Measurements from ENCODE around the gene MUC5AC.
"Not testable (repeated sequence)": the region's sequence is repeated elsewhere in the genome, so short reads cannot be mapped to it uniquely, and the experiment has no call there.

Gene MUC5AC

DNA sequence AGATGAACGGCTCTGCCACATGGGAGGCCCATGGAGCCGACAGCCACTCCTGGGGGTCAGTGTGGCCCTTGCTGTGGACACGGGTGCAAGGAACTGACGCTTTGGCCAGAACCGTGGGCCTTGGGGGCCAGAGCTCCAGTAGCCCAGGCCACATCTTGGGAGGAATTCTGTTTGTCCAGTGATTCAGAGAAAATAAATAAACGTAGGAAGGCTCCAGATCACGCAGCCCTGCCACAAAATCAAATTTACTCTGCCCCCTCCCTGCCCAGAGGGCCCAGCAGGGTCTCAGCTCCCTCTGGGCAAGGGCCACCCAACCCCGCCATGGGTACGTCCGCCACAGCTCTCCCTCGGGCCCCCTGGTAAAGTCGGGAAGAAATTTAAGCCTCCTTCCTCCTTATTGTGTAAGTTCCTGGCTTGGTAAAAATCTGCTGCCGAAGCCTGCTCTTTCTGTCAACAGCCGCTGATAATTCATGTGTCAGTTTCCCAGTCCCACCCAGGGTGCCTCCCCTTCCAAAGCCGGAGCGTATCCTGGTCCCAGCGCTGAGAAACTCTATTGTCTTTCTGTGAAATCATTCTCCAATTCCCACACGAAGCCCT lies 6.9 kb upstream of the MUC5AC start:
- FAIRE-seq, result no peak

DNA sequence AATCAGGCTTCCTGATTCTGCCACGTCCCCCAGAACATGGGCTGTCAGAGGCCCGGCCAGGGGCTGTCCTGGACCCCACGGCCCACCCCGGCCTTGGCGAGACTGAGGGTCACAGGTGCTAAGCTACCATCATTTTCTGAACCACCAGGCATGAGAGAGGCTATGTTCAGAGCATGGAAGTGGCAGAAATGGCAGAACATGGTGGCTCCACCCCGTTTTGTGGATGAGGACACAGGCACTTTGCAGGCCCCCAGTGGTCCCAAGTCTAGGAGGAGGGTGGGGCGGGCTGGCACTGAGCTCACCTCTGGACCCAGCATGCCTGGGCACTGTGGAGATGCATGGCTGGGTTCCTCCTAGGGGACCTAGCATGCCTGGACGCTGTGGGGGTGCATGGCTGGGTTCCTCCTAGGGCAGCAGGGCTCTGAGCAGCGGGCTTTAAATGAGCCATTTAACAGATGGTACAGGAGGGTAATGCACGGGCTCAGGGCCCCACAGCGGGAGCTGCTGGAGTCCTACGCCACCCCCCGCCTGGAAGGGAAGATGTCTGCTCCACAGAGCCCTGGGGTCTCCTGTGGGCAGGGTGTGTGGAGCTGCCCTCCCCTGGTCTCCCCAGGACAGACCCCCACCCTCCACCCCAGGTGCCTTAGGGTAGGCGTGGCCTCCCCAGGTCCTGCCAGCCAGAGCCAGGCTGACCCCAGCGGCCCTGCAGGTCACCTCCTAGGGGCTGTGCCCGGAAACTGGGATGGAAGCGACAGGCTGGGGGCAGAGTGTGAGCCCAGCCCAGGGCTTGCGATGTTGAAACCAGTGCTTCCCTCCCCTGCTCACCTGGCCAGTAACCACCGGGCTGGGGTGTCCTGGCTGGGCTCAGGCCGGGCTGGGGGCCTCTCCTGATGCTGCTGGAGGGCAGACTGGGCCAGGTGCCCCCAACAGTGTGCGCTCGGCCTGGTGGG lies 6.1 kb upstream of the MUC5AC start:
- FAIRE-seq, result no peak

DNA sequence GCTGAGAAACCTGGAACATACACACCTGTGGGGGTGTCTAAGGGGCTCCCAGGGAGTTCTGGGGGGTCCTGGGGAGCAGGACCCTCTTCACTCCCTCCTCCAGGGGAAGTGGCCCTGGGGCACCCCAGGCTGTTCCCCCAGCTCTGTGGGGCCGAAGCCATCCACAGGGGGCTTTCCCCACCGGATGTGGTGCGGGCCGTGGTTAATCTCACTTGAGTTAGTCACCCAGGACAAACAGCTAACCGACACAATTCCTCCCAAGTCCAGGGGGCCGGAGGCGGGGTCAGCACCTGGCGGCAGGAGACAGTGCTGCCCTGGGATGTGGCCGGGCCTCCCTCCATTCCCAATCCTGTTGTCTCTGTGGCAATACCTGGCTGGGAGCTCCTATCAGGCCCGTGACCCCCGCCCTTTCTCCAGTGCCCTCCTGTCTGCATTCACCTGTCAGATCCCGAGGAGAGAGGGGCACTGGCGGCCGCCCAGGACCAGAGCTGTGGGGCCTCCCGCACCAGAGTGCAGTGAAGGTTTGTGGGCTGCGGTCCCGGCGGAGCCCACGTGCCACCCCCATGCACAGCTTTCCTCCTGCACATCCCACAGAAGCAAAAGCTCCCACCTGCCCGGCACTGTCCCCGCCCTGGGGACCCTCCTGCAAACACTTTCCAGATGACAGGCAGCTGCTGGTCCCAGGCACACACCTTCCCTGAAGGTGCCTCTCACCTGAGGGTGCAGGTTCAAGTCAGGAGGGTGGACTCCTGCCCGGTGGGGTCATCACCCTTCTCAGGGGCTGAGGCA lies 5.2 kb upstream of the MUC5AC start:
- no peak for FAIRE-seq

DNA sequence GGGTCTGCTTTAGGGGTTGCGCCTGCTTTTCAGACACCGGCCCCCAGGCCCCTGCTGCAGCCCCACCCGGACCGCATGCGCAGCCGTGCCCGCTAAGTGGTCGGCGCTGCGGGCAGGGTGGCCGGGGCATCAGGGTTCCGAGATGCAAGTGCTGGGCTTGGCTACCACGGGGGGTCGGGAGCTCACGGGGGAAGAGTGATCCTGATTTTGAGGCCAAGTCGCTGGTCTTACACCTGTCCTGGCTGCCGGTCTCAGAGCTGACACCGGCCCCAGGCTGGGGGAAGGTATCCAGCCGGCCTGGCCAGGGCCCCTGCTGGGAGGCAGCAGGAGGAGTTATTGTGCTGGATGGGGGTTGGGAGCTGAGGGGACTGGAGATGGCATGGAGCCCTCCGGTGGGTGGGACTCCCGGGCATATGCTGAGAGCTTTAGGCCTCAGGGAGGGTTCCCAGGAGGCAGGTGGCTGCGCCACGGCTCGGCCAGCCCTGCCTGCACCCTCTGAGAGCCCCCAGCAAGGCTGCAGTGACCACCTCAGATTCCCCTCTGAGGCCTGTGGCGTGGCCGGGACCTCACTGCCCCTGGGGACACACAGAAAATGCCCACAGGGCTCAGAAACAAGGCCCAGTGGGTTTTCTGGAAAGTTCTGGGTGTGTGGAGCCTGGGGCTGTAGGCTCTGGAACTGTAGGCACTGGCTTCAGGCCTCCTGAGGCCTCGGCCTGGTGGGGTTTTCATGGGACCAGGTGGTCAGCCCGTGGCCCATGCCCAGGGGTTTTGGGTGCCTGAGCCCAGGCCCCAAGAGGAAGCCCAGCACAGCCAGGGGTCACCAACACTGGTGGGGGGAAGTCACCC lies 4.4 kb upstream of the MUC5AC start:
- FAIRE-seq, result no peak

DNA sequence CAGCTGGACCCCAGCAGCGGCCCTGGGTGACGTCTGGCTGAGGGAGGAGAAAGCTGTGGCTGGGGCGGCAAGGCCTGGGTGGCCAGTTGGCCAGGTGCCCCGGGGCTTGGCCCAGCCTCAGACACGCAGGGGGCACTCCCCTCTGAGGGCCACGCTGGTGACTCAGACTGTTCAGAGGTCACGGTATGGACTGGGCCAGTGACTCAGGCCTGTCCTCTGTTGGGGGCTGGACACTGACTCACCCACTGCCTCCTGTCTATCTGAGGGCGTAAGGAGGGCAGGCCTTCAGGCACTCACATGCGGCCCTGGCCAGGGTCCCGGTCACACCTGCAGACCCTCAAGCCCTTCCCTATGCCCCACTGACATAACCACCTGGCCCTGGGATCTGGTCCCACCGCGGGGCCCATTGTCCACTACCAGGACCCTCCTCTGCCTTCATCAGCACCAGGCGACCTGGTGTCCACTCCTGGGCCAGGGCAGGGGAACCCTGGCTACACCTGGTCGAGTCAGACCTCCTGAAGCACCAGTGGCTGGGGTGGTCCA lies 3.7 kb upstream of the MUC5AC start:
- FAIRE-seq, result no peak

DNA sequence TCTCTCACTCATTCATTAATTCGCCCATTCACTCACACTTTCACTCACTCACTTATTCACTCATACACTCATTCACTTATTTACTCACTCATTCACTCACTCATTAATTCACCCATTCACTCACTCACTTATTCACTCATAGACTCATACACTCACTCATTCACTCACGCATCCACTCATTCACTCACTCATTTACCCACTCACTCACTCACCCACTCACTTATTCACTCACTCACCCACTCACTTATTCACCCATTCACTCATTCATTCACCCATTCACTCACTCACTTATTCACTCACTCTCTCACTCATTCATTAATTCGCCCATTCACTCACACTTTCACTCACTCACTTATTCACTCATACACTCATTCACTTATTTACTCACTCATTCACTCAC lies 3.1 kb upstream of the MUC5AC start:
- FAIRE-seq, result not testable (repeated sequence)

DNA sequence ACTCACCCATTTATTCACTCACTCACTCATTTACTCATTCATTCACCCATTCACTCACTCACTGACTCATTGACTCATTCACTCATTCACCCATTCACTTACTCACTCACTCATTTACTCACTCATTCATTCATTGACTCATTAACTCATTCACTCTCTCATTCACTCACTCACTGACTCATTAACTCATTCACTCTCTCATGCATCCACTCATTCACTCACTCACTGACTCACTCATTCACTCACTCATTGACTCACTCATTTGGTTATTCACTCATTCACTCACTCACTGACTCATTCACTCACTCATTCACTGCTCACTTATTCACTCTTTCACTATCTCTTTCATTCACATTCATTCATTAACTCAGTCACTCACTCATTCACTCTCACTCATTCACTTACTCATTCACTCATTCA lies 2.5 kb upstream of the MUC5AC start:
- FAIRE-seq, result no peak

DNA sequence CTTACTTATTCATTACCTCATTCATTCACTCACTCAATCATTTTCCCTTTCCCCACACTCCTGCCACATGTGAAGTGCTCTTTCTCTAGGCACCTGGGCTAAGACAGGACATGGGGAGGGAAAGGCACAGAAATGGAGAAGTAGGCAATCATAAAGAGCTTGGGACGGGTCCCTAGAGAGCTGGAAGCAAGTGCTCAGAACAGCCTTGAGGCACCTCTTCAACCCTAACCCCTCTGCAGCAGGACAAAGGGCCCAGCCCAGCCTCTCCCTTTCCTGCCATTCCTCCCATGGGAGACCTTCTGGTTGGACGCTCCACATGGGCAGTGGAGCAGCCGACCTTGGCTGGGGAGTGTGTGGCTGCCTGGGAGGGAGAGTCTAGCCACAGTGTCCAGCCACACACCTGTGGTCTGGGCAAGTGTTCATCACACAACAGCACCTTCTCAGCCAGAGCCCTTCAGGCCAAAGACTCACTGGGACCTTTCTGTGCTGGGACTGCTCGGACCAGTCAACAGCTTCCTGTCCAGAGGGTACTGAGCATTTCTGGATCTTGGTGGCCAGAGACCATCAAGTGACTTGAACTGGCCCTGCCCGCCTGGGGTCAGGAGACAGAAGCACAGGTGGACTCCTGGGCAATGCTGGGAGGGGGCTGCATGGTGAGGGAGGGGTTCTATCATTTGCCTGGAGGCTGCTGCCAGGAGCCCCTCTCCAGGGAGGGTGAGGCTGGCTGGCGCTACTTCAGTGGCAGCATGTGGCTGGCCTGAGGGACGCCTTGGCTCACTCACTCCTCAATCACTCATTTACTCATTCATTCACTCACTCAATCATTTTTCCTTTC lies 1.0 kb upstream of the MUC5AC start:
- FAIRE-seq, result no peak

DNA sequence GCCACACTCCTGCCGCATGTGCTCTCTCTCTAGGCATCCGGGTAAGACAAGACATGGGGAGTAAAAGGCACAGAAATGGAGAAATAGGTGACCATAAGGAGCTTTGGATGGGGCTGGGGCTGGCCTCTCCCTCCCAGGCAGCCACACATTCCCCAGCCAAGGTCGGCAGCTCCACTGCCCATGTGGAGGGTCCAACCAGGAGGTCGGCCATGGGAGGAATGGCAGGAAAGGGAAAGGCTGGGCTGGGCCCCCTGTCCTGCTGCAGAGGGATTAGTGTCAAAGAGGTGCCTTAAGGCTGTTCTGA lies 460 bp upstream of the MUC5AC start:
- FAIRE-seq, result no peak

DNA sequence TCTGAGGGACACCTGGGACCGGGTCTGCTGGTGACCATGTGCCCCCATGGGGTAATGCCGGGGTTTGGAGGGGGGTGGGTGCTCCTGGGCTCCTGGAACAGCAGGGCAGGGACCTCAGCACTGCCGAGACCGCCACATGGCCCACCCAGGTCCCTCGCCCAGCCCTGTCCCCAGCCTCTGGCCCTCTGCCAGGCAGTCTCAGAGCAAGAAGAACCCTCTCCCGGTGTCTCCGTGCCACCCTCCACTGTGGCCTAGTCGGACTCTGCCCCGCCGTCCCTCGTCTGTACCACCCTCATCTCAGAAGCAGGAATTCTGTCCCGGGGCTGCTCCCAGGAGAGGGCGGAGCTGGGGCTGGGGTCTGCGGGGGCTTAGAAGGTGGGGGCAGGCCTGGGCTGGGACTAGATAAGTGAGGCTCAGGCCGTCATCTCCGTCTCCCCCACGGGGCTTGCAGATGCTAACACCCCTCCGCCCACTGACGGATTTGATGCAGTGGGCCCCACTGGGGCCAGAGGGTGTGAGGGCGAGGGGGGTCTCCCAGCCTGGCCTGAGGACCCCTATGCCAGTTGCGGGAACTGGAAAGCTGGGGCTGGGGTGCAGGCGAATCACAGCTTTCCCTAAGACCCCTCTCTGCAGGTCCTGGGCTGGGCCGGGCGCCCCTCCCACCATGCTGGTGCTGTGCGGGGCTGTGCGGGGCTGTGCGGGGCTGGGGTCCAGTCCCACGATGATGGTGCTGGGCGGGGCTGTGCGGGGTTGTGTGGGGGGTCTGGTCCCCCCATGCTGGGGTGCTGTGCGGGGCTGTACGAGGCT lies 1.1 kb downstream of the MUC5AC start:
- FAIRE-seq, result no peak

DNA sequence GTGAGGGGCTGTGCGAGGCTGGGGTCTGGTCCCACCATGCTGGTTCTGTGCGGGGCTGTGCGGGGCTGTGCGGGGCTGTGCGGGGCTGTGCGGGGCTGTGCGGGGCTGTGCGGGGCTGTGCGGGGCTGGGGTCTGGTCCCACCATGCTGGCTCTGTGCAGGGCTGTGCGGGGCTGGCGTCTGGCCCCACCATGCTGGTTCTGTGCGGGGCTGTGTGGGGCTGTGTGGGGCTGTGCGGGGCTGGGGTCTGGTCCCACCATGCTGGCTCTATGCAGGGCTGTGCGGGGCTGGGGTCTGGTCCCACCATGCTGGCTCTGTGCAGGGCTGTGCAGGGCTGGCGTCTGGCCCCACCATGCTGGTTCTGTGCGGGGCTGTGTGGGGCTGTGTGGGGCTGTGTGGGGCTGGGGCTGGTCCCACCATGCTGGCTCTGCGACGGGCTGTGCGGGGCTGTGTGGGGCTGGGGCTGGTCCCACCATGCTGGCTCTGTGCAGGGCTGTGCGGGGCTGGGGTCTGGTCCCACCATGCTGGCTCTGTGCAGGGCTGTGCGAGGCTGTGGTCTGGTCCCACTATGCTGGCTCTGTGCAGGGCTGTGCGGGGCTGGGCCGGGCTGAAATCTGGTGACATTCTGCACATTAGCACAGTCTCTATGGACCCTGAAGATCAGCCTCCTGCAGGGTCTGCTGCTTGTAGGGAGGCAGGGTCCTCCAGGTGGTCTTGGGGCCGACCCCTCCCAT lies 1.9 kb downstream of the MUC5AC start:
- FAIRE-seq, result not testable (repeated sequence)

DNA sequence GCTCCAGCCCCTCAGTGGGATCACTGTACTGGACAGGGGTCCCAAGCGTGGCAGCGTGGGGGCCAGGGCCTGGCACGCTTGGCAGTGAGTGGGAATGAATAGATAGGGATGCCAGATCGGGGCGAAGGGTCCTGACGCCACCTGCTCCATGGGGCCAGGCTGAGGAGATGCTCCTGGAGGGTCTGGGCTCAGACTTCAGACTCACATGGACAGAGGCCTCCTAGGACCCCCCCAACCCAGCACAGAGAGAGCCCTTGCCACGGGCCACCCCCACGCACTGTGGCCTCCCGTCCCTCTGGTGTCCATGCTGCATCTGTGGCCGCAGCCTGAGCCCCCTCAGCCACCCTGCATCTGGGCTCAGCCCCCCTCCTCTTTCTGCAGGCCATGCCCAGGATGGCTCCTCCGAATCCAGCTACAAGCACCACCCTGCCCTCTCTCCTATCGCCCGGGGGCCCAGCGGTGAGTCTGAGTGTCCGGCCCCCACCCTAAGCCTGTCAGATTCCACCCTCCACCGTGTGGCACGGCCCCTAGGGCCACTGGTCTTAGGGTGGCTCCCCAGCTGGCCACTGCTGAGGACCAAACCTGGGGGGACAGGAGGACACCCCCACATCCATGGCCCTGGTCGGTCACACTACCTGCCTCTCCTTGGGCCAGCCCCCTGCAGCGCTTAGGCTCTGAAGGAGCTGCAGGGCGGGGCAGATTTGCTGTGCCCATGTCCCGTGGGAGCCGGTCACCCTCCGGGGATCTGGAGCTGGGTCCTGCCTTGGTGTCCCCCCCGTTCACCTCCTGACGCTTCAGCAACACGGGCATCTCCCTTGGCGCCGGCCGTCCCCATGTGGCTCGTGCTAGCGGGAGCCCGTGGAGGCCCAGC lies 2.7 kb downstream of the MUC5AC start:
- no peak for FAIRE-seq

DNA sequence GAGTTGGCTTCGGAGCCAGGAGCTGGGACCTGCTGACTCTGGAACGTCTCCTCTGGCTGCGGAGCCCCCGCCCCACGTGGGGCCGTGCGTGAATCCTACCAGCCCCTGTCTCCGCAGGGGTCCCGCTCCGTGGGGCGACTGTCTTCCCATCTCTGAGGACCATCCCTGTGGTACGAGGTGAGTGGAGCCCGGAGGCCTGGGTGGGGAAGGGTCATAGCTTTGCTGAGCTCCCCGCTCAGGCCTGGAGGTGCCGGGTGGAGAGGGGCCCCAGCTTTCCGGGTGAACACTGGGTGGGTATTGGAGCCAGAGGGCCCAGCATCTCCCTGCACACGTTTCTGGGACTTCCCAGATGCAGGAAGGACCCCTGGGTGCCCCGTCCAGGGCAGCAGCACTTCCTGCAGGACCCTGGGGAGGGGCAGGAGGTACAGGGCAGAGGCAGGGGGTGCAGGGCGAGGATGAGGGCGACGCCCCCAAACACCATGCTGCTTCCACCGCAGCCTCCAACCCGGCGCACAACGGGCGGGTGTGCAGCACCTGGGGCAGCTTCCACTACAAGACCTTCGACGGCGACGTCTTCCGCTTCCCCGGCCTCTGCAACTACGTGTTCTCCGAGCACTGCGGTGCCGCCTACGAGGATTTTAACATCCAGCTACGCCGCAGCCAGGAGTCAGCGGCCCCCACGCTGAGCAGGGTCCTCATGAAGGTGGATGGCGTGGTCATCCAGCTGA lies 3.8 kb downstream of the MUC5AC start:
- FAIRE-seq, result no peak

DNA sequence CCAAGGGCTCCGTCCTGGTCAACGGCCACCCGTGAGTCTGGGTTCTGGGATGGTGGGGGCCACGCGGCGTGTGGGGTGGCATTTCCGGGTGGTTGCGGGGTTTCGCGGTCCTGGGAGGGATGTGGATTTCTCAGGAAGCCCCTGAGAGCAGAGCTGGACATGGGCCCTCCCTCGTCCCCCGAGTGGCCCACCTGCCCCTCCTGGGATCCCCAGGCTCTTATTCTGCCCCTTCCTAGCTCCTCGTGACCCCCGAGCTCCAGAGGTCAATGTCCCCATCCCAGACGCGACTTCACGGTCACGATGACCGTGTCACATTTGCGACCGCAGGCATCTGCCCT lies 4.4 kb downstream of the MUC5AC start:
- FAIRE-seq, result no peak

DNA sequence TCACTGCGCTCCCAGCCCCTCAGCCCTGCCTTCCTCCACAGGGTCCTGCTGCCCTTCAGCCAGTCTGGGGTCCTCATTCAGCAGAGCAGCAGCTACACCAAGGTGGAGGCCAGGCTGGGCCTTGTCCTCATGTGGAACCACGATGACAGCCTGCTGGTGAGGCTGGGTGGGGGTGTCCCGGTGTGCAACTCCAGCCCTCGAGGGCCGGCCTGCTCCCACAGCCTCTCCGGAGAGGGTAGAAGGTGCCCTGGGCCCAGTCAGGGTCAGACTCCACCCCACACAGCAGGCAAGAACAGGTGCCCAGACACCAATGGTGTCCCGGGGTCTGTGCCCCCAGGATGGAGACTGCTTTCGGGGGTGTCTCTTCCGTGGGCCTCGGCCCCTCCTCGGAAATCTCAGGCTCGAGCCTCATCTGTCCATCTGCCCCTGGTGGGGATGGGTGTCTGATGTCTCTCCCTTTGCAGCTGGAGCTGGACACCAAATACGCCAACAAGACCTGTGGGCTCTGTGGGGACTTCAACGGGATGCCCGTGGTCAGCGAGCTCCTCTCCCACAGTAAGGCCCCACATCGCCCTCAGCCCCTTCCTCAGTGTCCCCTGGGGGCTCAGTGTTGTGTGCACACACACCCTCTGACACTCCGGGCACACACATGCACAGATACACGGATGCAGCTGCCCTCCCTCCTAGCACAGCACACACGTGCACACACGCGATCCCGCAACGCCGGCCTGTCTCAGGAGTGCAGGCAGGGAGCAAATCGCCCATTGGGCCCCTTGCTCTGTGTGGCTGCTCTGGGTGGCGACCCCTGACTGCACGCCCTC lies 4.9 kb downstream of the MUC5AC start:
- no peak for FAIRE-seq

DNA sequence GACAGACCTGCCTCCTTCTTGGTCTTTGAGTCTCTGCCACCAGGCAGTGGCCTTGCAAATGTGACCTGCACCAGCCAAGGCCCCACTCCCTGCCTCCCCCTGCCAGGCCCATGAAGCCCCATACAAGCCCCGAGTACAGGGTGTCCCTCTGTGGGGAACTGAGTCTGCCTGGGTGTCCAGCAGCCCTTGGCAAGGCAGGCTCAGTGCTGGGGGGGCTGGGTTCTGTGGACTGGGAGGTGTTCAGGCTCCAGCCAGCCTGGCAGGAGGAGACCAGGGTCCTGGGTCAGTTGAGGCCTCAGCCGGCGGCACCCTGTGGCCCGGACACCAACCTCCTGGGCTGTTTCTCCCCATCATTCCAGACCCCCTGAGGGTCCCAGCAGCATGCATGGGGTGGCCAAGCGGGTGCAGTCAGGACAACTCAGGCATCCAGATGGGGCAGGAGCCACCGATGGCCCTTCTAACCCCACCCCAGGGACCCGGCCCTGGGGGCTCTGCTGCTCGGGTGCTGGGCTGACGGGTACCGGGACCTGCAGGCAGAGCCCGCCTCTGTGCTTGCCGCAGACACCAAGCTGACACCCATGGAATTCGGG lies 5.7 kb downstream of the MUC5AC start:
- no peak for FAIRE-seq
